ENCODE data around the gene SLC25A33.

The SLC25A33 gene

GRCh38 chr1:9539165-9539828 lies at the start of gene SLC25A33:
Gene SLC25A33 (plus strand): TSS chr1:9539465. CDS start chr1:9539692, 227 bp downstream.
- TF ChIP-seq CTCF (conservative IDR thresholded peaks at IDR 0.05; ENCODE audit: control insufficient read depth, insufficient read depth, low read depth, low read length), result no peak
- peak; percentile 96 for DNase-seq (ENCODE audit: low read depth)
- peak within 1 kb of the TSS; percentile 73 for H3K4me3 ChIP-seq (ENCODE audit: control insufficient read depth, low read depth, low read length)

DNA sequence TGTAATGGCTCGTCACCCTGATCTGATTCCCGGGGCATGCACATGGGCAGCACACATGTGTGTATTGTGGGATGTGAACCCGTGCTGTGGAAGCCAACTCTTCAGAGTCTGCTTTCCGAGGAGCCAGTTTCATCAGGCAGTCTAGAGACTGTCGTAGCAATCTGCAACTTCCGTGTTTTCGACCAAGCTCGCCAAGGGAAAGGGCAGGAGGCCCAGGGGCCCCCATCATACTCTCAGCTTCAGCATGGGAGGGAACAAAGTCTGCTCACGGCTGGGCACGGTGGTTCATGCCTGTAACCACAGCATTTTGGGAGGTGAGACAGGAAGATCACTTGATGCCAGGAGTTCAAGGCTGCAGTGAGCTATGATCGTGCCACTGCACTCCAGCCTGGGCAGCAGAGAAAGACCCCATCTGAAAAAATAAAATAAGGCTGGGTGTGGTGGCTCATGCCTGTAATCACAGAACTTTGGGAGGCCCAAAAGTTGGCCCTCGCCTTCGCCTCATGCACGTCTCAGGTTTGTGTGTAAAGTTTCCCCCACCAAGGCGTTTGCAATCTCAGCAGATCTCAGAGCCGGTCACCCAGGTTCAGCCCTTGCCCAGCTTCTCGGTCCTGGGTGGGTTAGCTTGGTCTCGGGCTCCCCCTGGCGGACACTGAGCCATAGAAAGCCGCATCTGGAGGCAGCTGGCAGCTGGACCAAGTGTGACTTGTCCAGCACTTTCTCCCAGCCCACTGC lies 48.5 kb upstream of the SLC25A33 start:
- H3K4me3 ChIP-seq (ENCODE audit: control insufficient read depth, low read depth, low read length), result no peak overlapping the region
- TF ChIP-seq CTCF (conservative IDR thresholded peaks at IDR 0.05; ENCODE audit: control insufficient read depth, insufficient read depth, low read depth, low read length), result peak; percentile 87
- peak; percentile 82 for DNase-seq (ENCODE audit: low read depth)

DNA sequence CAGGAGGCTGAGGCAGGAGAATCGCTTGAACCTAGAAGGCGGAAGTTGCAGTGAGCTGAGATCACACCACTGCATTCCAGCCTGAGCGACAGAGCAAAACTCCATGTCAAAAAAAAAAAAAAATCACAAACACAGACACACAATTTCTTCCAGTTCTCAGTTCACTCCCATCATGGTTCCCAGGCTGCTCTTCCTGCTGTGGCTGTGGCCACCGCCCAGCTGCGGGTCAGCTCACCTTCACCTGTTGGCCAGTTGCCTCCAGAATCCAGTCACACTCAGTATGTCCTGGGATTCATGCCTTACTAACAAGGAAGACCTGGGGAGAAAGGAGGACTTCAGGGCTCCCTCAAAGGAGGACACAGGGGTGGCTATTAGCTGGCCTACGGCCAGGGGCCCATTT lies 45.9 kb upstream of the SLC25A33 start:
- DNase-seq (ENCODE audit: low read depth), result no peak
- no peak overlapping the region for H3K4me3 ChIP-seq (ENCODE audit: control insufficient read depth, low read depth, low read length)
- no peak for TF ChIP-seq CTCF (conservative IDR thresholded peaks at IDR 0.05; ENCODE audit: control insufficient read depth, insufficient read depth, low read depth, low read length)

DNA sequence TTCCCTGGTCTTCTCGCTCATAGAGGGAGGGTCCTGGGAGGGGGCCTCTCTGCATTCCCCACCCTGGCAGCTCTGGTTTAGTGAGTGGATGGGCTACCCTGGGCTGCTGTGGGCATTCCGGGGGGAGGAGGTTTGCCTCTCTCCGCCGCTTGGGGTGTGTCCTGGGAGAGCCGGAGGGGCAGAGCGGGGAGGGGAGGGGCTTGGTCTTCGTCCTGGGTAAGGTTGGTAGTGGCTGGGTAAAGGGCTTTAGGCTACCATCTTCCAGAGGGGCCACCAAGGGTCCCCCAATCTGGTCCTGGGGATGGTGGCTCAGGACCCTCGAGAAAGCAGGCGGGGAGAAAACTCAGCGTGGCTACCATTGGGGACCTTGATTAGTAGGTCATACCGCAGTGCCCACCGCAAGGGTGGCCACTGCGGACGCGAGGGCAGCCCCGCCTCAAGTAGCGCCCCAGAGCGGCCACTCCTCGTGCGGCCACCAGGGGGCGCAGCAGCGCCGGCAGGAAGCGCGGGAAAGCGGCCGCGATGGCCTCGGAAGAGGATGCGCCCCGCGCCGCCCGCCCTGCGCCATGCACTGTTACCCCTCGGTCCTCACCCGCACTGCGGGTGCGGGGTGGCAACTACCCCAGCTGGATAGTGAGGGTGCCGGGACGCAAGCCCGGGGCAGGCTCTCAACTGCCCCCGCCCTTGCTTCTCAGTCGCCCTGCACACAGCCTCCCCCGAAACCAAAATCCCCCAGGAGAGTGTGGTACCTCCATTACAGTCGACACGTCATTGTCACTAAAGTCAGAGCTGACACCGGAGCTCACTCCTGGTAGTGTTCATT lies 44.1 kb upstream of the SLC25A33 start:
- no peak overlapping the region for H3K4me3 ChIP-seq (ENCODE audit: control insufficient read depth, low read depth, low read length)
- TF ChIP-seq CTCF (conservative IDR thresholded peaks at IDR 0.05; ENCODE audit: control insufficient read depth, insufficient read depth, low read depth, low read length), result peak; percentile 61
- peak; percentile 24 for DNase-seq (ENCODE audit: low read depth)

DNA sequence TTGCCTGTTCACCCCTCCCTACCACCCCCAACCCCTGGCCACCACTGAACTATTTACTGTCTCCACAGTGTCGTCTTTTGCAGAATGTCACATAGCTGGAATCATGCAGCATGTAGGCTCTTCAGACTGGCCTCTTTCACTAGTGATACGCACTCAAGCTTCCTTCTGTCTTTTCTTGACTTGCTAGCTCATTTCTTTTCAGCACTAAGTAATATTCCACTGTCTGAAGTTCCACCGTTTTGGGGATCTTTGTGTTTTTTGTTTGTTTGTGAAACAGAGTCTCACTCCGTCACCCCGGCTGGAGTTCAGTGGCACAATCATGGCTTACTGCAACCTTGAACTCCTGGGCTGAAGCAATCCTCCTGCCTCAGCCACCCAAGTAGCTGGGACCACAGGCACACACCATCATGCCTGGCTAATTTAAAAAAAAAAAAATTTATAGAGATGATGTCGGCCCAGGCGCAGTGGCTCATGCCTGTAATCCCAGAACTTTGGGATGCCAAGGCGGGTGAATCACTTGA lies 43.4 kb upstream of the SLC25A33 start:
- no peak for TF ChIP-seq CTCF (conservative IDR thresholded peaks at IDR 0.05; ENCODE audit: control insufficient read depth, insufficient read depth, low read depth, low read length)
- no peak overlapping the region for H3K4me3 ChIP-seq (ENCODE audit: control insufficient read depth, low read depth, low read length)
- no peak for DNase-seq (ENCODE audit: low read depth)
